GM12892 (cell line): ENCODE results near the gene EMC8.

Experiments
- POLR2A ChIP-seq: IDR thresholded peaks from 2 replicates; pipeline ENCODE4 v1.6.1; 2011; ENCODE audit warnings: low read depth, low read length, control low read depth
- POLR2AphosphoS5 ChIP-seq: IDR thresholded peaks from 2 replicates; pipeline ENCODE4 v1.6.1; 2011; ENCODE audit warnings: low read depth, low read length, control low read depth
- TAF1 ChIP-seq: IDR thresholded peaks from 2 replicates; pipeline ENCODE4 v1.6.1; 2011; ENCODE audit warnings: low read depth, mild to moderate bottlenecking, control low read depth, low read length, borderline replicate concordance

DNA sequence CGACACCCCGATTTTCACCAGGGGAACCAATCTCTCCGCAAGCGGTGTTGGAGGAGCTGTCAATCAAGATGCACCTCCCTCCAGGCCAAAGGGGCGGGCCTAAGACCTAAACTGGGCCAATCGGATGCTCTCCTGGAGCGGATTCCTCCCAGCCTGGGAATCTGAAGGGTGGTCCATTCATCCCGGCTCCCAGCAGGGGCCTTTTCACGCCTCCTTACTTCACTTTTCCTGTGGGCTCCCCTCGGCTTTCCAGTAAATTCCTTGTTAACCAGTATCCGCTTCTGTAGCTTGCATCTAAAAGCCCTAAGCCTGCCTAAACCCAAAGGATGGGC, 65.5 kb downstream of the EMC8 start:
- no peak for TF ChIP-seq TAF1
- TF ChIP-seq POLR2A: no peak
- TF ChIP-seq POLR2AphosphoS5: no peak
